Endothelial cell of umbilical vein (primary cell): ENCODE data around the gene DAPK2. TPM values are rescaled to one million over a fixed set of nuclear protein-coding genes. Genes with fewer than 3 reads are reported as not detected.

Source experiments
- BruUV-seq: library from RNA; stranded (reverse); fragments of 400-500 nt; replicated peaks from 2 replicates; lab custom pipeline; 2021; lab: Mats Ljungman, UMichigan
- CTCF ChIA-PET: fragments of 300-600, 350-600 bp; sonication (Branson Sonifier 250); formaldehyde crosslinking; loops from one replicate; lab custom pipeline; 2021; ENCODE audit warnings: antibody characterized with exemption, inconsistent platforms; lab: Charles Lee
- POLR2A ChIA-PET: fragments of 300-600, 350-600 bp; sonication (Branson Sonifier 250); formaldehyde crosslinking; loops from one replicate; lab custom pipeline; 2021; ENCODE audit warnings: antibody characterized with exemption, inconsistent platforms; lab: Charles Lee
- DNase-seq: peaks from one replicate; pipeline ENCODE4 v3.0.0-alpha.2; 2011; ENCODE audit warnings: low read depth, low spot score
- FAIRE-seq: peaks from 2 replicates; lab custom pipeline; 2011; peaks lifted over from hg19 to GRCh38; lab: Jason Lieb, UNC
- H2AFZ ChIP-seq: 2 replicates; pipeline ENCODE4 v1.6.0; 2012; ENCODE audit warnings: low read depth, low read length, control low read depth, inconsistent platforms
- H3K27ac ChIP-seq: 2 replicates; pipeline ENCODE4 v1.5.1; 2011; ENCODE audit warnings: low read depth, mild to moderate bottlenecking, control low read depth, low read length, moderate library complexity; ENCODE audit not compliant: insufficient read depth
- H3K27me3 ChIP-seq, 2 experiments: 2 replicates each; pipeline versions ENCODE4 v1.6.0 to v1.6.1; 2011; ENCODE audit warnings: low read length in 2 of 2, mixed read lengths in 1 of 2; ENCODE audit not compliant: control insufficient read depth in 2 of 2, insufficient read depth in 2 of 2
- H3K36me3 ChIP-seq, 2 experiments: 2 replicates in 1 of 2; 3 replicates in 1 of 2; pipeline ENCODE4 v1.5.1; 2011; ENCODE audit warnings: low read length in 2 of 2, mild to moderate bottlenecking in 1 of 2, moderate library complexity in 1 of 2; ENCODE audit not compliant: control insufficient read depth in 2 of 2, insufficient read depth in 2 of 2; ENCODE audit errors: extremely low read depth in 1 of 2
- H3K4me1 ChIP-seq: 3 replicates; pipeline ENCODE4 v1.5.1; 2011; ENCODE audit warnings: mild to moderate bottlenecking, low read length; ENCODE audit not compliant: control insufficient read depth, insufficient read depth; ENCODE audit errors: extremely low read depth
- H3K4me2 ChIP-seq: 2 replicates; pipeline ENCODE4 v1.6.1; 2011; ENCODE audit warnings: low read length, control low read depth, mixed read lengths; ENCODE audit not compliant: insufficient read depth
- H3K4me3 ChIP-seq, 3 experiments: fragments of 200-600 bp in 1 of 3; sonication (generic), shearing (Covaris generic) in 1 of 3; replicated peaks in 1 of 3; 2 replicates each; pipeline ENCODE4 v1.5.1; 2011 to 2016; ENCODE audit warnings: control low read depth in 3 of 3, low read length in 3 of 3, mild to moderate bottlenecking in 2 of 3, inconsistent platforms in 1 of 3, low read depth in 1 of 3, moderate library complexity in 1 of 3; ENCODE audit not compliant: insufficient read depth in 1 of 3
- H3K79me2 ChIP-seq: 2 replicates; pipeline ENCODE4 v1.6.0; 2012; ENCODE audit warnings: low read length, inconsistent platforms; ENCODE audit not compliant: control insufficient read depth, insufficient read depth
- H3K9ac ChIP-seq: replicated peaks from 2 replicates; pipeline ENCODE3; 2011; ENCODE audit warnings: low read length, control low read depth; ENCODE audit not compliant: insufficient read depth; ENCODE audit errors: extremely low read depth
- H3K9me1 ChIP-seq: replicated peaks from 3 replicates; pipeline ENCODE4 v1.6.0; 2011; ENCODE audit warnings: mild to moderate bottlenecking, low read length; ENCODE audit not compliant: control insufficient read depth, insufficient read depth; ENCODE audit errors: extremely low read depth
- H3K9me3 ChIP-seq: replicated peaks from 2 replicates; pipeline ENCODE4 v1.5.1; 2012; ENCODE audit warnings: low read length, inconsistent platforms; ENCODE audit not compliant: control insufficient read depth, insufficient read depth
- H4K20me1 ChIP-seq: replicated peaks from 2 replicates; pipeline ENCODE3; 2011; ENCODE audit warnings: mild to moderate bottlenecking, low read length; ENCODE audit not compliant: control insufficient read depth, insufficient read depth; ENCODE audit errors: extremely low read depth
- EZH2 ChIP-seq: IDR thresholded peaks from 2 replicates; pipeline ENCODE4 v1.6.1; 2012; ENCODE audit warnings: borderline replicate concordance, low read depth, mild to moderate bottlenecking, moderate library complexity, low read length, inconsistent platforms; ENCODE audit not compliant: severe bottlenecking
- FOS ChIP-seq: IDR thresholded peaks from 2 replicates; pipeline ENCODE4 v1.6.1; 2011; ENCODE audit warnings: mild to moderate bottlenecking, low read length, moderate library complexity, borderline replicate concordance; ENCODE audit not compliant: insufficient read depth
- GATA2 ChIP-seq: IDR thresholded peaks from 2 replicates; pipeline ENCODE4 v1.7.0; 2011; ENCODE audit warnings: low read depth, mild to moderate bottlenecking, moderate library complexity, mixed read lengths, low read length; ENCODE audit not compliant: insufficient read length, insufficient read depth
- JUN ChIP-seq: IDR thresholded peaks from 2 replicates; pipeline ENCODE4 v1.6.1; 2011; ENCODE audit warnings: borderline replicate concordance, low read depth; ENCODE audit not compliant: insufficient read length, insufficient read depth
- MAX ChIP-seq: IDR thresholded peaks from 2 replicates; pipeline ENCODE4 v1.6.1; 2011; ENCODE audit not compliant: insufficient read depth, insufficient read length
- MYC ChIP-seq: IDR thresholded peaks from one replicate; pipeline ENCODE4 v1.6.1; 2011; ENCODE audit warnings: mild to moderate bottlenecking, low read depth, low read length
- POLR2A ChIP-seq: IDR thresholded peaks from 2 replicates; pipeline ENCODE4 v1.6.1; 2012; ENCODE audit warnings: low read depth, mild to moderate bottlenecking, control low read depth, low read length
- POLR2AphosphoS5 ChIP-seq: IDR thresholded peaks from 2 replicates; pipeline ENCODE4 v1.6.1; 2012; ENCODE audit warnings: low read depth, mild to moderate bottlenecking, control low read depth, low read length, moderate library complexity; ENCODE audit not compliant: insufficient read depth
- dilution Hi-C: fragments of 300-500 bp; cut with MboI; formaldehyde crosslinking; loops from one replicate; pipeline ENCODE4 v1.15.0; 2019; ENCODE audit warnings: low sequenced_read_pairs; ENCODE audit not compliant: extremely low pct_ligation_motif_present
- intact Hi-C: fragments of 100-400 bp; cut with micrococcal nuclease; formaldehyde crosslinking; loops from one replicate; pipeline ENCODE4 v1.10.0; 2022
- polyA plus RNA-seq, 4 experiments: library from polyadenylated mRNA; depleted of rRNA in 3 of 4; stranded (reverse) in 3 of 4; unstranded in 1 of 4; fragments of >200 nt; gene quantifications; 2 replicates each; pipeline versions ENCODE4 v1.2.1 to v1.2.3, GENCODE V29; 2011 to 2012; ENCODE audit warnings: missing spikeins in 1 of 4
- total RNA-seq: library from RNA; stranded (reverse); gene quantifications from 2 replicates; pipeline ENCODE4 v1.2.3, GENCODE V29; 2021
- TF ChIP-seq, protein P1 (sequence below), 2 donors: IDR thresholded peaks; 1 replicate in 1 of 2; 2 replicates in 1 of 2; pipeline ENCODE4 v1.5.1; 2011; ENCODE audit warnings: low read length in 2 of 2, mild to moderate bottlenecking in 2 of 2, moderate library complexity in 2 of 2, control low read depth in 1 of 2, inconsistent platforms in 1 of 2, low read depth in 1 of 2; ENCODE audit not compliant: insufficient read depth in 1 of 2; ENCODE audit errors: extremely low read depth in 1 of 2

DAPK2 gene
- total and polyA plus RNA-seq, 2 donors (not counting 3 experiments of a cell fraction or from before 2014, with no cell fraction given): 2.8 to 6.7 TPM

DNA sequence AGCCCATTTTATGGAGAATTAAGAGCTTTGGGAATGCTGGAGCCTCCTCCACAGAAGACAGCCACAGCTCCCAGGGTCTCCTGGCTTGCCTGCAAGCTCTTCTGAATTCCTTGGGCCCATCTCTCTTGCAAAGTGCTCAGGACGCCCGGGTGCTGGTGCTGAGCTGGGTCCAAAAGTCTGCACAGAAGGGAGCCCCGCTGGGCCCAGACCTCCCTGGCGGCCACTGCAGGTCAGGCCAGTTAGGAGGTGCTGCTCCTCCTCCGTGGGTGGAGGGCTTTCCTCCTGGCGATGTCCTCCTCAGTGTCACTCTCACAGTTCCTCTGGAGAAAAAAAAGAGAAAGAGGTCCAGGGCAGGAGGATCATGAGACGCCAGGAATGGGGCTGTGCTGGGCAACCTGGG, 138.0 kb downstream of the DAPK2 start:
- CTCF ChIA-PET: interaction anchor here (1.0 to 1.9 kb wide), 6 partner anchors 16 to 176 kb away, joined by 3 to 9 read pairs (median 4); partner anchors contain the start of gene DAPK2

More for the DNA sequence above, 138.0 kb downstream of the DAPK2 start:
- H3K9me3 ChIP-seq: no peaks in the 10 kb centered on the region
- TF ChIP-seq POLR2A (no peak), FOS (no peak), MYC (no peak), GATA2 (no peak), EZH2 (no peak), JUN (no peak), MAX (no peak), POLR2AphosphoS5 (no peak)
- TF ChIP-seq, protein P1, sequence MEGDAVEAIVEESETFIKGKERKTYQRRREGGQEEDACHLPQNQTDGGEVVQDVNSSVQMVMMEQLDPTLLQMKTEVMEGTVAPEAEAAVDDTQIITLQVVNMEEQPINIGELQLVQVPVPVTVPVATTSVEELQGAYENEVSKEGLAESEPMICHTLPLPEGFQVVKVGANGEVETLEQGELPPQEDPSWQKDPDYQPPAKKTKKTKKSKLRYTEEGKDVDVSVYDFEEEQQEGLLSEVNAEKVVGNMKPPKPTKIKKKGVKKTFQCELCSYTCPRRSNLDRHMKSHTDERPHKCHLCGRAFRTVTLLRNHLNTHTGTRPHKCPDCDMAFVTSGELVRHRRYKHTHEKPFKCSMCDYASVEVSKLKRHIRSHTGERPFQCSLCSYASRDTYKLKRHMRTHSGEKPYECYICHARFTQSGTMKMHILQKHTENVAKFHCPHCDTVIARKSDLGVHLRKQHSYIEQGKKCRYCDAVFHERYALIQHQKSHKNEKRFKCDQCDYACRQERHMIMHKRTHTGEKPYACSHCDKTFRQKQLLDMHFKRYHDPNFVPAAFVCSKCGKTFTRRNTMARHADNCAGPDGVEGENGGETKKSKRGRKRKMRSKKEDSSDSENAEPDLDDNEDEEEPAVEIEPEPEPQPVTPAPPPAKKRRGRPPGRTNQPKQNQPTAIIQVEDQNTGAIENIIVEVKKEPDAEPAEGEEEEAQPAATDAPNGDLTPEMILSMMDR (IDR thresholded peaks at IDR 0.05; ENCODE audit: extremely low read depth in 1 of 2, insufficient read depth in 1 of 2, low read depth in 1 of 2, low read length in 2 of 2): no peak
- no TSS peak for BruUV-seq
- DNase-seq (no peak), FAIRE-seq (no peak)
- H3K27me3 ChIP-seq: no peaks in the 10 kb centered on the region
- no peak overlapping the region for H3K9ac ChIP-seq
- H4K20me1 ChIP-seq: no peaks in the 10 kb centered on the region
- no peak overlapping the region for H2AFZ ChIP-seq
- no peak overlapping the region for H3K4me2 ChIP-seq
- H3K4me1 ChIP-seq: peaks cover 32% of the 10 kb centered on the region
- H3K36me3 ChIP-seq: no peaks in the 10 kb centered on the region
- POLR2A ChIA-PET: no interaction called here
- H3K4me3 ChIP-seq: no peak overlapping the region
- dilution Hi-C loops (no loop called here), intact Hi-C loops (loop anchor here (5.0 kb wide), 1 partner anchor 34 kb away; no protein-coding TSS in a partner anchor)
- no peaks in the 10 kb centered on the region for H3K79me2 ChIP-seq
- no peak overlapping the region for H3K27ac ChIP-seq
- H3K9me1 ChIP-seq: no peaks in the 10 kb centered on the region
